Glutamatergic neuron (in vitro differentiated cells): ENCODE data around the gene NR6A1. TPM values are rescaled to one million over a fixed set of nuclear protein-coding genes. Genes with fewer than 3 reads are reported as not detected.

Experiments
- DNase-seq: peaks from one replicate; pipeline ENCODE4 v3.0.0; 2022
- H3K27ac Mint-ChIP-seq: one replicate; pipeline ENCODE4 v1.8.0; 2020; ENCODE audit warnings: mild to moderate bottlenecking, mixed read lengths, inconsistent platforms; ENCODE audit not compliant: unreplicated experiment
- H3K27me3 Mint-ChIP-seq: one replicate; pipeline ENCODE4 v1.8.0; 2020; ENCODE audit warnings: mild to moderate bottlenecking, moderate library complexity, mixed read lengths, inconsistent platforms; ENCODE audit not compliant: unreplicated experiment
- H3K36me3 Mint-ChIP-seq: one replicate; pipeline ENCODE4 v1.8.0; 2020; ENCODE audit warnings: mild to moderate bottlenecking, mixed read lengths, inconsistent platforms; ENCODE audit not compliant: unreplicated experiment
- H3K4me1 Mint-ChIP-seq: one replicate; pipeline ENCODE4 v1.8.0; 2020; ENCODE audit warnings: mild to moderate bottlenecking, low read depth, mixed read lengths, inconsistent platforms; ENCODE audit not compliant: unreplicated experiment
- H3K4me3 Mint-ChIP-seq: one replicate; pipeline ENCODE4 v1.8.0; 2020; ENCODE audit warnings: mild to moderate bottlenecking, mixed read lengths, inconsistent platforms; ENCODE audit not compliant: unreplicated experiment
- H3K9me3 Mint-ChIP-seq: one replicate; pipeline ENCODE4 v1.8.0; 2020; ENCODE audit warnings: mild to moderate bottlenecking, moderate library complexity, mixed read lengths, inconsistent platforms; ENCODE audit not compliant: unreplicated experiment
- total RNA-seq: library from RNA; stranded (reverse); fragmentation: NEBNext Ultra II Directional; extraction: Animal tissue kit (Norgen Biotek cat#: 25700); gene quantifications from one replicate; pipeline ENCODE4 v1.2.1, GENCODE V29; 2021; ENCODE audit not compliant: unreplicated experiment
- TF ChIP-seq, protein P1 (sequence below): fragments of 200-600 bp; sonication (generic); IDR thresholded peaks from one replicate; pipeline ENCODE4 v1.5.0; 2021; ENCODE audit not compliant: partially characterized antibody, unreplicated experiment

Gene NR6A1
- total RNA-seq, 1 donor from 2014 or later, result 51.0 TPM

DNA sequence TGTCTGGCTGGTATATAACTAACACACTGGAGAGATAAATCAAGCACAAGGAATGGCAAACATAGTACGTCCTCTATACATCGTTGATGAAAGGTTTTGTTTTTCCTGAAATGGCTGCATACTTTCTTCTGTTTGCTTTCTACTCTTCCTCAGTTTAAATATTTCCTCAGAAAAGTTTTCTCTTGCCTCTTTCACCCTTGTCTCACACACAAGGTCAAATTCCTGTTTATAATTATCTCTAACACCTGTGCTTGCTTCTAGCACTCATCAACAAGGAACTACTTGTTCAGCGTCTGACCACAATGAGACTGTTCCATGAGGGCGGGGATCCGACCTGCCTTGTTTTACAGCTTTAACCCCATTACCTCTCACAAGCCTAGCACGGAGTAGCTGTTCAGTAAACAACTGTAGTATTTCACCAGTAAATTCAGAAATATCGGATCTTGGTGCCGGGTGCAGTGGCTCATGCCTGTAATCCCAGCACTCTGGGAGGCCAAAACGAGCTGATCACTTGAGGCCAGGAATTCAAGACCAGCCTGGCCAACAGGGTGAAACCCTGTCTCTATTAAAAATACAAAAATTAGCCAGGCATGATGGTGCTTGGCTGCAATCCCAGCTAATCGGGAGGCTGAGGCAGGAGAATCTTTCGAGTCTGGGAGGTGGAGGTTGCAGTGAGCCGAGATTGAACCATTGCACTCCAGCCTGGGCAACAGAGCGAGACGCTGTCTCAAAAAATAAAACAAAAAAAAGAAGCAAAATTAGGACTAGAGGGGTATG lies 37.0 kb downstream of the NR6A1 start:
- DNase-seq, result no peak
- Mint-ChIP-seq H3K27ac (no peak overlapping the region), H3K36me3 (no peaks in the 10 kb centered on the region), H3K4me3 (no peak overlapping the region), H3K9me3 (peaks cover 2% of the 10 kb centered on the region), H3K4me1 (no peaks in the 10 kb centered on the region), H3K27me3 (no peaks in the 10 kb centered on the region)
- TF ChIP-seq, protein P1, sequence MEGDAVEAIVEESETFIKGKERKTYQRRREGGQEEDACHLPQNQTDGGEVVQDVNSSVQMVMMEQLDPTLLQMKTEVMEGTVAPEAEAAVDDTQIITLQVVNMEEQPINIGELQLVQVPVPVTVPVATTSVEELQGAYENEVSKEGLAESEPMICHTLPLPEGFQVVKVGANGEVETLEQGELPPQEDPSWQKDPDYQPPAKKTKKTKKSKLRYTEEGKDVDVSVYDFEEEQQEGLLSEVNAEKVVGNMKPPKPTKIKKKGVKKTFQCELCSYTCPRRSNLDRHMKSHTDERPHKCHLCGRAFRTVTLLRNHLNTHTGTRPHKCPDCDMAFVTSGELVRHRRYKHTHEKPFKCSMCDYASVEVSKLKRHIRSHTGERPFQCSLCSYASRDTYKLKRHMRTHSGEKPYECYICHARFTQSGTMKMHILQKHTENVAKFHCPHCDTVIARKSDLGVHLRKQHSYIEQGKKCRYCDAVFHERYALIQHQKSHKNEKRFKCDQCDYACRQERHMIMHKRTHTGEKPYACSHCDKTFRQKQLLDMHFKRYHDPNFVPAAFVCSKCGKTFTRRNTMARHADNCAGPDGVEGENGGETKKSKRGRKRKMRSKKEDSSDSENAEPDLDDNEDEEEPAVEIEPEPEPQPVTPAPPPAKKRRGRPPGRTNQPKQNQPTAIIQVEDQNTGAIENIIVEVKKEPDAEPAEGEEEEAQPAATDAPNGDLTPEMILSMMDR, result no peak

DNA sequence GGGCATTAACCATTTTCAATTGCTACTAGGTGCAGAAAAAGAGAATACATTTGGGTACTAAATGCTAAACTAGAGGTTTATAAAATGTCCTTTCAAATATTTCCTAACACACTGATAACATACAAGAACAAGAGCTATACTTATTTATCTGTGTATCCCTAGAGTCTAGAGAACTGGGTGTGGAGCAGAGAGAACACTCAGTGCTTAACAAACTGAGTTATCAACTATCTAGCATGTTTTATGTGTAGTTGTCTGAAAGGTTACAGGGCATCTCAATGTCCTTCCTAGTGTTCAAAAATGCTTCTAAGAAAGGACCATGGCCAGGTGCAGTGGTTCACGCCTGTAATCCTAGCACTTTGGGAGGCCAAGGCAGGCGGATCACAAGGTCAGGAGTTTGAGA lies 40.3 kb downstream of the NR6A1 start:
- no peaks in the 10 kb centered on the region for H3K4me1 Mint-ChIP-seq
- no peaks in the 10 kb centered on the region for H3K36me3 Mint-ChIP-seq
- H3K27ac Mint-ChIP-seq, result no peak overlapping the region
- DNase-seq, result no peak
- TF ChIP-seq, protein P1, result no peak
- H3K4me3 Mint-ChIP-seq, result no peak overlapping the region
- H3K27me3 Mint-ChIP-seq, result no peaks in the 10 kb centered on the region
- H3K9me3 Mint-ChIP-seq, result peaks cover 2% of the 10 kb centered on the region

DNA sequence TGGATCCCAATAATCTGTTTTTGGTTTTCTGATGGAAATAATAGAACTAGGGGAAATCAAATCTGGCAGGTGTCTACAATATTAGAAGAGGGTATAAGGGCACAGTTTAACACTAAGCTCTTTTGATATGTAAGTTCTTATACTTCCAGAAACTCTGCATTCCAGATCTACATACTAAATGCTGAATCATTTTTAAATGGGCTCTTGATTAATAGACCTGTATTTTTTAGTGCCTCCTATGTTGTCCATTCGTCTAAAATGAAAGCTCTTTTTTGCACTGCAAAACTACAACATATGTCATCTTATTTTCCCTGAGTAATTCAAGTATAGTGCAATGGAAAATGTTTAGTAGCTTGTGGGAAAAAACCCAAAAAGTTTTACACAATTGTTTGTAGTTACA lies 44.2 kb downstream of the NR6A1 start:
- no peak overlapping the region for H3K27ac Mint-ChIP-seq
- no peaks in the 10 kb centered on the region for H3K36me3 Mint-ChIP-seq

DNA sequence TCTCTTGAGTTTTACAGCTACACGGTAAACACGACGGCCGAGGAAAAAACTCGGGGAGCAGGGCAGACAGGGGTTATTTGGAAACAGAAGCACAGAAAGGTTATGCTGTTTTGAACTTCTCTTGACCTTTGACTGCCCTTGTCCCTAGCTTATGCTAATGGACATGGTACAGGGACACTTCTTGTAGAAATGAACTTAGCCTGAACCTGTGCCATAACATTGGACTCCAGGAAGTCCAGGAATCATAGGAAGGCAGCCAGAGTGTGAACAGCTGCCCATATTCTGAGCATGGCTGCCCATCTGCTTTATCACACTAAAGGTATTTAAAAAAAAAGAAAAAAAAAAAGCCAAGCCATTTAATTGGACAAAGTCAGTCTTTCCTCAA lies 46.1 kb downstream of the NR6A1 start:
- Mint-ChIP-seq H3K27ac (no peak overlapping the region), H3K4me3 (no peak overlapping the region)
- TF ChIP-seq, protein P1, result no peak

More for the DNA sequence above, 44.2 kb downstream of the NR6A1 start:
- Mint-ChIP-seq H3K4me1 (peaks cover 6% of the 10 kb centered on the region), H3K4me3 (no peak overlapping the region), H3K9me3 (no peaks in the 10 kb centered on the region), H3K27me3 (no peaks in the 10 kb centered on the region)
- no peak for DNase-seq
- TF ChIP-seq, protein P1, result no peak

DNA sequence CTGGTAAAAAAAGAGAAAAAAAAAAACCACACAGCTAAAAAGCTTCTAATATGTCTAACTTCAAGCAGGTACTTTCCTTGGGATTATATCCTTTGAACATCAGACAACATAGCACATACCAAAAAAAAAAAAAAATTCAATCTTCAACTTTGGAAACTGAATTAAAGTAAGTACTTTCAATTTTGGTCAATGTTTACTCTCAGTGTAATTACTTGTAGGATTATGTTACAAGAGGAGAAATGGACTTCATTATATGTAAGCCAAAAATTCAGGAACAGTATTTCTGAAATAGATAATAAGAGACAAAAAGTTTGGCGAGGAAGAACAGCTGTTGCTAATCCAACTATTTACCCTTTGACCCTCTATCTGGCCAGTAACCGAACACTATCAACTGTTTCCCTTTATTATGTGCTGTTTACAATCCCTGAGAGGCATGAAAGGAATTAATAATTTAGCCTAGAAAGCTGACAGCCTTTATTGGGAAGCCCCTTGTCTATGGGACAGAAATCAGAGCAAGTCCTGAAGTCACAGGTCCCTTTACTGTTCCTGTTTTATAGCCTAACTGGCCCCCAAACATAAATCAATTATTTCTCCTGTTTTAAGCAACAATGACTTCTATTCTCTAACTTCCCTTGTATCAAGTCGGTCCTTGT lies 46.6 kb downstream of the NR6A1 start:
- TF ChIP-seq, protein P1, result no peak
- Mint-ChIP-seq H3K27ac (no peak overlapping the region), H3K4me1 (peaks cover 6% of the 10 kb centered on the region), H3K4me3 (no peak overlapping the region), H3K27me3 (no peaks in the 10 kb centered on the region), H3K36me3 (no peaks in the 10 kb centered on the region), H3K9me3 (no peaks in the 10 kb centered on the region)
- no peak for DNase-seq

More for the DNA sequence above, 46.1 kb downstream of the NR6A1 start:
- H3K27me3 Mint-ChIP-seq, result no peaks in the 10 kb centered on the region
- no peak for DNase-seq
- H3K4me1 Mint-ChIP-seq, result peaks cover 6% of the 10 kb centered on the region
- H3K9me3 Mint-ChIP-seq, result no peaks in the 10 kb centered on the region
- no peaks in the 10 kb centered on the region for H3K36me3 Mint-ChIP-seq
